ENCODE data around the gene CDH6. TPM values are rescaled to one million over a fixed set of nuclear protein-coding genes. Genes with fewer than 3 reads are reported as not detected.

Gene CDH6
- total and polyA plus RNA-seq, 5 donors from 2014 or later = not detected

DNA sequence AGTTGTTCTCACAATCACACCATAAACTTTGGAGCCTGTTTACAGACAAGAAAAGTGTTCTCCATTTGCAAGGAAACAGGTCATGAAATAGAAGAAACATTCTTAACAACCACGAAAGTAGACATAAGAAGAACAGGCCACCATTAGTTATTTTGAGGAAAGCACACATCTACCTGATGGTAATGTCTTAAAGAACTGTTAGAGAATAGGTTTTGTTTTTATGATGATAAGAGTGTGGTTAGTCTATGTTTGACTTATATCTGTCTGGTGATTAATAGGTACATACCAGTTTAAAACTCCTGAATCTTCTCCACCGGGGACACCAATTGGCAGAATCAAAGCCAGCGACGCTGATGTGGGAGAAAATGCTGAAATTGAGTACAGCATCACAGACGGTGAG is 108.3 kb downstream of the CDH6 start:
- Histone ChIP-seq H3K36me3 (ENCODE audit: control insufficient read depth, insufficient read depth, low read length) (no peaks in the 10 kb centered on the region), H3K4me3 (ENCODE audit: low read depth, low read length) (no peak overlapping the region), H3K4me1 (ENCODE audit: control insufficient read depth, insufficient read depth, low read length, poor library complexity, severe bottlenecking) (no peaks in the 10 kb centered on the region), H3K27me3 (ENCODE audit: control insufficient read depth, insufficient read depth, low read length) (no peaks in the 10 kb centered on the region), H3K9me3 (ENCODE audit: control insufficient read depth in 2 of 2, low read length in 2 of 2) (no peaks in the 10 kb centered on the region), H3K27ac (ENCODE audit: insufficient read depth, low read length, poor library complexity, severe bottlenecking) (no peak overlapping the region)
- H3K36me3 Mint-ChIP-seq = no peaks in the 10 kb centered on the region
- no peak overlapping the region for H3K27ac Mint-ChIP-seq
- H3K4me3 Mint-ChIP-seq = no peak overlapping the region
- no peaks in the 10 kb centered on the region for H3K4me1 Mint-ChIP-seq
- no peak for DNase-seq
- peaks cover 0 to 4% (median 0%) of the 10 kb centered on the region in 7 donors for H3K9me3 Mint-ChIP-seq
- no peak for ATAC-seq (ENCODE audit: low read depth in 2 of 2)
- no peaks in the 10 kb centered on the region for H3K27me3 Mint-ChIP-seq

DNA sequence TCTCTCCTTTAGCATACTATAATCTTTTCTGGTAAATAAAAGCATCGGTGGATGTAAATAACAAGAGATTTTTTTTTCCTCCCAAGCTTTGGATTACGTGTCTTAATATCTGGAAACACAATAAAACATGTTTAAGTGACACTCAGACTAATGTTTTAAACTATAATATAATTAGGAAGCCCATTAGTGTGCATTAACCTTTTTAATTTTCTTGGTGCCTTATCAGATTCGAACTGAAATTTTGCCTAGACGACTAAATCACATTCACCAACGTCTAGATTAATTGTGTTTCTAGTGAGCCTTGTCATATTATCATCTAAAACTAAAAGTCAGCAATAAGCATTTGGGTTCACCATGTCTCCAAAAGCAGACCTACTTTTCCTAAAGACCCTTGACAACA is 110.2 kb downstream of the CDH6 start:
- Histone ChIP-seq H3K27me3 (ENCODE audit: control insufficient read depth, insufficient read depth, low read length) (no peaks in the 10 kb centered on the region), H3K27ac (ENCODE audit: insufficient read depth, low read length, poor library complexity, severe bottlenecking) (no peak overlapping the region), H3K4me3 (ENCODE audit: low read depth, low read length) (no peak overlapping the region), H3K4me1 (ENCODE audit: control insufficient read depth, insufficient read depth, low read length, poor library complexity, severe bottlenecking) (no peaks in the 10 kb centered on the region), H3K9me3 (ENCODE audit: control insufficient read depth in 2 of 2, low read length in 2 of 2) (no peaks in the 10 kb centered on the region), H3K36me3 (ENCODE audit: control insufficient read depth, insufficient read depth, low read length) (no peaks in the 10 kb centered on the region)
- Mint-ChIP-seq H3K4me3 (no peak overlapping the region), H3K9me3 (peaks cover 0 to 5% (median 0%) of the 10 kb centered on the region in 7 donors), H3K27ac (no peak overlapping the region), H3K4me1 (no peaks in the 10 kb centered on the region), H3K27me3 (no peaks in the 10 kb centered on the region), H3K36me3 (no peaks in the 10 kb centered on the region)
- ATAC-seq (ENCODE audit: low read depth in 2 of 2) (no peak), DNase-seq (no peak)

DNA sequence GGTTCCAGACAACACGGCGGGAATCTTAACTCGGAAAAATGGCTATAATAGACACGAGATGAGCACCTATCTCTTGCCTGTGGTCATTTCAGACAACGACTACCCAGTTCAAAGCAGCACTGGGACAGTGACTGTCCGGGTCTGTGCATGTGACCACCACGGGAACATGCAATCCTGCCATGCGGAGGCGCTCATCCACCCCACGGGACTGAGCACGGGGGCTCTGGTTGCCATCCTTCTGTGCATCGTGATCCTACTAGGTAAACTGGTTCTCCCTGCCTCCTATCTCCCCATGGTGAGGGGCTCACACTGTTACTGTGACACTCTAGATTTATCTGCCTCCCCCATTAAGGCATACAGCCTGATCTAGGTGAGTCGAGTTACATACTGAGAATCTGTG is 124.2 kb downstream of the CDH6 start:
- no peaks in the 10 kb centered on the region for H3K36me3 ChIP-seq (ENCODE audit: control insufficient read depth, insufficient read depth, low read length)
- H3K27me3 Mint-ChIP-seq = no peaks in the 10 kb centered on the region
- H3K27ac Mint-ChIP-seq = no peak overlapping the region
- H3K9me3 Mint-ChIP-seq = peaks cover 0 to 1% (median 0%) of the 10 kb centered on the region in 7 donors
- no peak overlapping the region for H3K27ac ChIP-seq (ENCODE audit: insufficient read depth, low read length, poor library complexity, severe bottlenecking)
- no peak for DNase-seq
- no peak for ATAC-seq (ENCODE audit: low read depth in 2 of 2)
- no peaks in the 10 kb centered on the region for H3K4me1 Mint-ChIP-seq
- no peak overlapping the region for H3K4me3 Mint-ChIP-seq
- H3K4me3 ChIP-seq (ENCODE audit: low read depth, low read length) = no peak overlapping the region
- H3K4me1 ChIP-seq (ENCODE audit: control insufficient read depth, insufficient read depth, low read length, poor library complexity, severe bottlenecking) = no peaks in the 10 kb centered on the region
- no peaks in the 10 kb centered on the region for H3K27me3 ChIP-seq (ENCODE audit: control insufficient read depth, insufficient read depth, low read length)
- no peaks in the 10 kb centered on the region for H3K36me3 Mint-ChIP-seq
- H3K9me3 ChIP-seq (ENCODE audit: control insufficient read depth in 2 of 2, low read length in 2 of 2) = no peaks in the 10 kb centered on the region

DNA sequence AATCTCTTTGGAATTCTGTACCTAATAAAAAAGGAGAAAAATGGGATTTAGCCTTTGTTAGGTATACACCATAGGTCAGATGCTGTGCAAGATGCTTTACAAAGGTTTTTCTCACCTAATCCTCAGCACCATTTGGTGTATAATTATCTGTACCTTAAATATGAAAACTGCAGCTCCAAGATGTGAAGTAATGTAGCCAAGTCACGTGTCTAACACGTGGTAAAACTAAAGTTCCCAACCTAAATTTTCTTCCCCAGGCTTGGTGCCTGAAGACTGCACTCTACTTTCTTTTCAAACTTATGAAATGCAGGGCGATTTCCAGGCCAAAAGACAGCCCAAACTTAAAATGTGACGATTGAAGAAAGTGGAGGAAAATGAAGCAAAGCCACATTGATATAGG is 125.8 kb downstream of the CDH6 start:
- Histone ChIP-seq H3K9me3 (ENCODE audit: control insufficient read depth in 2 of 2, low read length in 2 of 2) (no peaks in the 10 kb centered on the region), H3K27me3 (ENCODE audit: control insufficient read depth, insufficient read depth, low read length) (no peaks in the 10 kb centered on the region), H3K27ac (ENCODE audit: insufficient read depth, low read length, poor library complexity, severe bottlenecking) (no peak overlapping the region), H3K4me1 (ENCODE audit: control insufficient read depth, insufficient read depth, low read length, poor library complexity, severe bottlenecking) (no peaks in the 10 kb centered on the region), H3K4me3 (ENCODE audit: low read depth, low read length) (no peak overlapping the region), H3K36me3 (ENCODE audit: control insufficient read depth, insufficient read depth, low read length) (no peaks in the 10 kb centered on the region)
- no peaks in the 10 kb centered on the region for H3K27me3 Mint-ChIP-seq
- H3K4me1 Mint-ChIP-seq = no peaks in the 10 kb centered on the region
- DNase-seq (no peak), ATAC-seq (ENCODE audit: low read depth in 2 of 2) (no peak)
- no peak overlapping the region for H3K27ac Mint-ChIP-seq
- no peaks in the 10 kb centered on the region for H3K36me3 Mint-ChIP-seq
- no peak overlapping the region for H3K4me3 Mint-ChIP-seq
- peaks cover 0 to 1% (median 0%) of the 10 kb centered on the region in 7 donors for H3K9me3 Mint-ChIP-seq

DNA sequence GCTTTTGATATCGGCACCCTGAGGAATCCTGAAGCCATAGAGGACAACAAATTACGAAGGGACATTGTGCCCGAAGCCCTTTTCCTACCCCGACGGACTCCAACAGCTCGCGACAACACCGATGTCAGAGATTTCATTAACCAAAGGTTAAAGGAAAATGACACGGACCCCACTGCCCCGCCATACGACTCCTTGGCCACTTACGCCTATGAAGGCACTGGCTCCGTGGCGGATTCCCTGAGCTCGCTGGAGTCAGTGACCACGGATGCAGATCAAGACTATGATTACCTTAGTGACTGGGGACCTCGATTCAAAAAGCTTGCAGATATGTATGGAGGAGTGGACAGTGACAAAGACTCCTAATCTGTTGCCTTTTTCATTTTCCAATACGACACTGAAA is 129.5 kb downstream of the CDH6 start:
- H3K4me1 Mint-ChIP-seq = no peaks in the 10 kb centered on the region
- H3K27me3 ChIP-seq (ENCODE audit: control insufficient read depth, insufficient read depth, low read length) = no peaks in the 10 kb centered on the region
- H3K4me3 ChIP-seq (ENCODE audit: low read depth, low read length) = no peak overlapping the region
- no peaks in the 10 kb centered on the region for H3K36me3 ChIP-seq (ENCODE audit: control insufficient read depth, insufficient read depth, low read length)
- no peak for DNase-seq
- no peaks in the 10 kb centered on the region for H3K36me3 Mint-ChIP-seq
- H3K27ac ChIP-seq (ENCODE audit: insufficient read depth, low read length, poor library complexity, severe bottlenecking) = no peak overlapping the region
- no peak for ATAC-seq (ENCODE audit: low read depth in 2 of 2)
- H3K9me3 Mint-ChIP-seq = peaks cover 0 to 1% (median 0%) of the 10 kb centered on the region in 7 donors
- no peak overlapping the region for H3K27ac Mint-ChIP-seq
- H3K27me3 Mint-ChIP-seq = no peaks in the 10 kb centered on the region
- no peak overlapping the region for H3K4me3 Mint-ChIP-seq
- H3K4me1 ChIP-seq (ENCODE audit: control insufficient read depth, insufficient read depth, low read length, poor library complexity, severe bottlenecking) = no peaks in the 10 kb centered on the region
- H3K9me3 ChIP-seq (ENCODE audit: control insufficient read depth in 2 of 2, low read length in 2 of 2) = no peaks in the 10 kb centered on the region

DNA sequence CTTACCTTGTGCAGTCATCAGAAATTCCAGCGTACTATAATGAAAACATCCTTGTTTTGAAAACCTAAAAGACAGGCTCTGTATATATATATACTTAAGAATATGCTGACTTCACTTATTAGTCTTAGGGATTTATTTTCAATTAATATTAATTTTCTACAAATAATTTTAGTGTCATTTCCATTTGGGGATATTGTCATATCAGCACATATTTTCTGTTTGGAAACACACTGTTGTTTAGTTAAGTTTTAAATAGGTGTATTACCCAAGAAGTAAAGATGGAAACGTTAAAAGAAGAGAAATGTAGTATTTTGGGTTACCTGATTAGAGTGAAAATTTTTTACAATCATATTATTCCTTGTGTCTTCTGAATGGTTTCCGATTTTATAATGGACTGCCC is 131.4 kb downstream of the CDH6 start:
- Mint-ChIP-seq H3K27ac (no peak overlapping the region), H3K4me1 (no peaks in the 10 kb centered on the region), H3K4me3 (no peak overlapping the region), H3K27me3 (no peaks in the 10 kb centered on the region), H3K9me3 (peaks cover 0 to 1% (median 0%) of the 10 kb centered on the region in 7 donors), H3K36me3 (no peaks in the 10 kb centered on the region)
- Histone ChIP-seq H3K27me3 (ENCODE audit: control insufficient read depth, insufficient read depth, low read length) (no peaks in the 10 kb centered on the region), H3K4me1 (ENCODE audit: control insufficient read depth, insufficient read depth, low read length, poor library complexity, severe bottlenecking) (no peaks in the 10 kb centered on the region), H3K9me3 (ENCODE audit: control insufficient read depth in 2 of 2, low read length in 2 of 2) (no peaks in the 10 kb centered on the region), H3K4me3 (ENCODE audit: low read depth, low read length) (no peak overlapping the region), H3K36me3 (ENCODE audit: control insufficient read depth, insufficient read depth, low read length) (no peaks in the 10 kb centered on the region), H3K27ac (ENCODE audit: insufficient read depth, low read length, poor library complexity, severe bottlenecking) (no peak overlapping the region)
- DNase-seq (no peak), ATAC-seq (ENCODE audit: low read depth in 2 of 2) (no peak)

DNA sequence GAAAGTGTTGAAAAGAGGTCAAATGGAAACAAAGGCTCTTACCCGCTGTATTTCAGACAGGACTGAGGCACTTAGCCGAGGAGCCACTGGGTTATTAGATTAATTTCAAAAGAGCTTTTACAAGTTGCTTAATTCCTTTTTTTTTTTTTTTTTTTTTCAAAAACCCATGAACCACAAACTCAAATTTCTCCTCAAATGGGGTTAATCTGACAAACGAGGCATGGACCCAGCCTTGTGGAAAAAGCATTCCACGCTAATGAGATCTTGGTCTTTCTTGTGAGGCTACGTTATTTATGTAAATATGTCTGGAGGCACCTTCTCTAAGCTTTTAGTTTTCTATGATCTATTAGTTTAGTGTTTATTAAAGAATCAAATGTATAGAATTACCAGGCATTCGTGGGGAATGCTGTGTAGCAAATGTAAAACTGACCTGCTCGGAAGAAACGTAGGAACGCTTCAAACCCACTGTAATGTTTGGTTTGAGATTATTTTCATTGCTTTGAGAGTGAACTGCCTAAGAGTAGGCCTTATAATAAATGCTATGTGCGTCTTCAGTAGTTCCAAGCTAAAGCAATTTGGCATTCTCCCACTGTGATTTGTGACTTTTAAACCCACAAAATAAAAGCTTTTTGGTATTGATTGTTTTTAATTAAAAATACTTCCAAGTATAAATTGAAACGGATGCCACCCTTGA is 134.7 kb downstream of the CDH6 start:
- H3K27me3 ChIP-seq (ENCODE audit: control insufficient read depth, insufficient read depth, low read length) = no peaks in the 10 kb centered on the region
- H3K4me3 Mint-ChIP-seq = no peak overlapping the region
- H3K36me3 ChIP-seq (ENCODE audit: control insufficient read depth, insufficient read depth, low read length) = no peaks in the 10 kb centered on the region
- no peaks in the 10 kb centered on the region for H3K9me3 Mint-ChIP-seq
- no peak overlapping the region for H3K27ac Mint-ChIP-seq
- ATAC-seq (ENCODE audit: low read depth in 2 of 2) (no peak), DNase-seq (no peak)
- H3K36me3 Mint-ChIP-seq = no peaks in the 10 kb centered on the region
- no peak overlapping the region for H3K27ac ChIP-seq (ENCODE audit: insufficient read depth, low read length, poor library complexity, severe bottlenecking)
- no peak overlapping the region for H3K4me3 ChIP-seq (ENCODE audit: low read depth, low read length)
- H3K27me3 Mint-ChIP-seq = no peaks in the 10 kb centered on the region
- no peaks in the 10 kb centered on the region for H3K4me1 ChIP-seq (ENCODE audit: control insufficient read depth, insufficient read depth, low read length, poor library complexity, severe bottlenecking)
- no peaks in the 10 kb centered on the region for H3K9me3 ChIP-seq (ENCODE audit: control insufficient read depth in 2 of 2, low read length in 2 of 2)
- no peaks in the 10 kb centered on the region for H3K4me1 Mint-ChIP-seq

DNA sequence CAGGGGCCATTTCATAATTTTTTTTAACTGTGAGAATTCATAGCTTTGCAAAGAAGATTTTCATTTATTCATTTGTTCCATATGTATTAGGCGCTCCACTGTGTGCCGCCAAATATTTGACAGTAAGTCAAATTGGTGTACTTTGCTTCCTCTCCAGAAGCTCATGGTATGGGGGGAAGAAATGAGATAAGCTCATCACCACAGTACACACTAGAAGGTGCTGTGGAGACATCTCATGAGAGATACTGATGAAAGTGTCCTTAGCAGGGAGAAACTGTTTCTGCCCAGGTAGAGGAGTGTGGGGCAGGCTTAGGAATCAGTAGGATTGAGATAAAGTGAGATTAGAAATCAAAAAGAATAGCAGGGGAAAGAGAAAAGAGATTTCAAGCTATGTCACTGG is 136.2 kb downstream of the CDH6 start:
- ATAC-seq (ENCODE audit: low read depth in 2 of 2) = no peak
- Mint-ChIP-seq H3K27me3 (no peaks in the 10 kb centered on the region), H3K27ac (no peak overlapping the region)

More for the DNA sequence above, 136.2 kb downstream of the CDH6 start:
- Mint-ChIP-seq H3K4me1 (no peaks in the 10 kb centered on the region), H3K9me3 (no peaks in the 10 kb centered on the region), H3K36me3 (no peaks in the 10 kb centered on the region), H3K4me3 (no peak overlapping the region)
- no peaks in the 10 kb centered on the region for H3K36me3 ChIP-seq (ENCODE audit: control insufficient read depth, insufficient read depth, low read length)
- no peak overlapping the region for H3K27ac ChIP-seq (ENCODE audit: insufficient read depth, low read length, poor library complexity, severe bottlenecking)
- DNase-seq = no peak
- H3K4me3 ChIP-seq (ENCODE audit: low read depth, low read length) = no peak overlapping the region
- no peaks in the 10 kb centered on the region for H3K9me3 ChIP-seq (ENCODE audit: control insufficient read depth in 2 of 2, low read length in 2 of 2)
- H3K27me3 ChIP-seq (ENCODE audit: control insufficient read depth, insufficient read depth, low read length) = no peaks in the 10 kb centered on the region
- H3K4me1 ChIP-seq (ENCODE audit: control insufficient read depth, insufficient read depth, low read length, poor library complexity, severe bottlenecking) = no peaks in the 10 kb centered on the region
